Gastroesophageal sphincter (tissue), 4 donors: Measurements from ENCODE around the gene ELF2. TPM values are rescaled to one million over a fixed set of nuclear protein-coding genes. Genes with fewer than 3 reads are reported as not detected.
"Not testable (repeated sequence)": the region's sequence is repeated elsewhere in the genome, so short reads cannot be mapped to it uniquely, and the experiment has no call there.

Experiments used
- ATAC-seq: fragments of 150-250 bp; one replicate; pipeline ENCODE4 v1.9.1; 2016; ENCODE audit warnings: mild to moderate bottlenecking, moderate library complexity
- H3K27ac ChIP-seq, 4 donors: fragments of 200-600 bp; sonication (generic) in 3 of 4; 1 replicate in 3 of 4; 2 replicates in 1 of 4; pipeline ENCODE4 v1.5.1; 2016 to 2019
- H3K27me3 ChIP-seq: fragments of 200-600 bp; sonication (generic); one replicate; pipeline ENCODE4 v1.5.1; 2019
- H3K36me3 ChIP-seq, 2 donors: fragments of 200-600 bp; sonication (generic); one replicate each; pipeline ENCODE4 v1.5.1; 2019; ENCODE audit warnings: control low read depth in 1 of 2
- H3K4me1 ChIP-seq, 3 donors: fragments of 200-600 bp; sonication (generic); 1 replicate in 2 of 3; 2 replicates in 1 of 3; pipeline ENCODE4 v1.5.1; 2016 to 2019; ENCODE audit warnings: control low read depth in 2 of 3
- H3K4me3 ChIP-seq, 2 donors: fragments of 200-600 bp; sonication (generic); one replicate each; pipeline ENCODE4 v1.5.1; 2019; ENCODE audit warnings: mild to moderate bottlenecking in 1 of 2, moderate library complexity in 1 of 2
- H3K9me3 ChIP-seq, 3 donors: fragments of 200-600 bp; sonication (generic); one replicate each; pipeline ENCODE4 v1.5.1; 2017 to 2019; ENCODE audit warnings: control low read depth in 2 of 3
- CTCF ChIP-seq, 4 experiments: fragments of 200-600 bp in 2 of 4; fragments of 450-650 bp in 2 of 4; sonication (generic) in 1 of 4; IDR thresholded peaks; one replicate each; pipeline ENCODE4 v1.5.1; 2017 to 2019; ENCODE audit warnings: antibody characterized with exemption in 4 of 4, mild to moderate bottlenecking in 2 of 4, moderate library complexity in 2 of 4
- EP300 ChIP-seq: sonication (generic); formaldehyde crosslinking; IDR thresholded peaks from one replicate; pipeline ENCODE4 v1.6.1; 2017; ENCODE audit warnings: antibody characterized with exemption, mild to moderate bottlenecking
- POLR2A ChIP-seq, 2 donors: fragments of 450-650 bp; IDR thresholded peaks; one replicate each; pipeline ENCODE4 v1.6.1; 2017; ENCODE audit warnings: antibody characterized with exemption in 2 of 2, mild to moderate bottlenecking in 2 of 2, moderate library complexity in 1 of 2
- POLR2AphosphoS5 ChIP-seq: sonication (generic); formaldehyde crosslinking; IDR thresholded peaks from one replicate; pipeline ENCODE4 v1.6.1; 2017; ENCODE audit warnings: antibody characterized with exemption
- WGBS, 2 donors: methylation state at CpG; one replicate each; pipeline ENCODE4 v1.1.5; 2018; ENCODE audit warnings: low coverage in 1 of 2; 5-methylcytosine and 5-hydroxymethylcytosine counted together
- total RNA-seq, 4 donors: library from RNA; depleted of rRNA; stranded (reverse); fragments of >200 nt; gene quantifications; one replicate each; pipeline ENCODE4 v1.1.0, GENCODE V29; 2016

The ELF2 gene
- total RNA-seq, 4 donors from 2014 or later = 51.2 to 73.0 (median 60.0) TPM

DNA sequence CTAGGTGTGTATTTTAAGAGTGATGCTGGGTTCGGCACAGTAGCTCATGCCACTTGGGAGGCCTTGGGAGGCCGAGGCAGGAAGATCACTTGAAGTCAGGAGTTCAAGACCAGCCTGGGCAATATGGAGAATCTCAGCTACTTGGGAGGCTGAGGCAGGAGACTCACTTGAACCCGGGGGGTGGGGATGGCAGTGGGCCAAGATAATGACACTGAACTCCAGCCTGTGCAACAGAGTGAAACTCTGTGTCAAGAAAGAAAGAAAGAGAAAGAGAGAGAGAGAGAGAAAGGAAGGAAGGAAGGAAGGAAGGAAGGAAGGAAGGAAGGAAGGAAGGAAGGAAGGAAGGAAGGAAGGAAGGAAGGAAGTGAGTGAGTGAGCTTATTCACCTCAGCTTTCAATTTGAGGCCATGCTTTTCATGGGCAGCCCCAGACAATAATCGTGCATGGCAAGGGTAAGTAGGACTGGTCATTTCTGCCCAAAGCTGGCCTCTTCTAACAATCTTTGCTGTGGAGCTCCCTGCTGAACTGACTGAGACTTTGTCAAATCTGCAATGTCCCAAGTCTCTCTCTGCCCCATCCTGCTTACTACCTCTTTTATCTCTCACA is 42.5 kb upstream of the ELF2 start:
- H3K4me1 ChIP-seq = peaks cover 0 to 3% (median 0%) of the 10 kb centered on the region in 3 donors
- no peaks in the 10 kb centered on the region for H3K36me3 ChIP-seq
- no peak overlapping the region for H3K27ac ChIP-seq
- TF ChIP-seq POLR2A (IDR thresholded peaks at IDR 0.05) = no peak
- no peak for TF ChIP-seq CTCF (IDR thresholded peaks at IDR 0.05)
- TF ChIP-seq EP300 = no peak
- TF ChIP-seq POLR2AphosphoS5 = no peak
- no peaks in the 10 kb centered on the region for H3K9me3 ChIP-seq
- 77 to 86% methylated on average over 2 to 4 of the region's 4 CpGs for WGBS, 2 donors
- no peak overlapping the region for H3K4me3 ChIP-seq
- ATAC-seq = no peak
- H3K27me3 ChIP-seq = no peaks in the 10 kb centered on the region

GRCh38 chr4:139214039-139214534 is 37.1 kb upstream of the ELF2 start:
- ATAC-seq = peak; percentile 57
- H3K27ac ChIP-seq = no peak overlapping the region
- H3K36me3 ChIP-seq = no peaks in the 10 kb centered on the region
- H3K9me3 ChIP-seq = no peaks in the 10 kb centered on the region
- H3K4me3 ChIP-seq = no peak overlapping the region
- no peaks in the 10 kb centered on the region for H3K27me3 ChIP-seq
- WGBS, 2 donors = 58 to 74% methylated on average over 3 to 7 of the region's 7 CpGs
- peaks cover 0 to 13% (median 0%) of the 10 kb centered on the region in 3 donors for H3K4me1 ChIP-seq
- TF ChIP-seq CTCF (IDR thresholded peaks at IDR 0.05) (no peak), EP300 (no peak), POLR2AphosphoS5 (no peak), POLR2A (IDR thresholded peaks at IDR 0.05) (no peak)

GRCh38 chr4:139213633-139214032 is 36.6 kb upstream of the ELF2 start:
- 91 to 95% methylated on average over 5 to 9 of the region's 10 CpGs for WGBS, 2 donors
- not testable (repeated sequence) for H3K4me3 ChIP-seq, H3K9me3 ChIP-seq, H3K27ac ChIP-seq, H3K27me3 ChIP-seq, ATAC-seq, H3K36me3 ChIP-seq
- H3K4me1 ChIP-seq = peaks cover 0 to 13% (median 0%) of the 10 kb centered on the region in 3 donors

DNA sequence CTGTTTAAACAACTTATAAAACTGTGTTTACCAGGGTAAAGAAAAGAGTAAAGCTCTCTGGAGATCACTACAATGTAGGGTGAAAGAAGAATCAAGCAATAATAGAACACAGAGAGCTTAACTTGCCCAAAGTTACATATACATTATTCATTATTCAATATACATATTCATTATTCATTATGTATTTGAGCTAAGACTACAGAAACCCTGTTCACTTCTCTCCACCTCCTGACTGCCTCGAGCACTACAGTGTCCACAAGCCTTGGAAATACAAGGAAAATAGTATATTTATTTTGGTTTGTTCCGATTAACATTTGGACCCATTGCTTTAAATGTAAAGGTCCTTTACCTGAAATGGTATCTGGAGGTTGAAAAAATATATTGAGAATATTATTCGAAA is 35.9 kb upstream of the ELF2 start:
- H3K27ac ChIP-seq = no peak overlapping the region
- no peaks in the 10 kb centered on the region for H3K36me3 ChIP-seq
- no peak for TF ChIP-seq EP300
- no peak for TF ChIP-seq CTCF (IDR thresholded peaks at IDR 0.05)
- no peak for TF ChIP-seq POLR2A (IDR thresholded peaks at IDR 0.05)
- no peak for TF ChIP-seq POLR2AphosphoS5
- H3K4me3 ChIP-seq = no peak overlapping the region
- WGBS, 2 donors = 89 to 92% methylated on average over 3 of the region's 3 CpGs
- ATAC-seq = no peak
- H3K4me1 ChIP-seq = peaks cover 0 to 15% (median 0%) of the 10 kb centered on the region in 3 donors
- no peaks in the 10 kb centered on the region for H3K27me3 ChIP-seq
- no peaks in the 10 kb centered on the region for H3K9me3 ChIP-seq

DNA sequence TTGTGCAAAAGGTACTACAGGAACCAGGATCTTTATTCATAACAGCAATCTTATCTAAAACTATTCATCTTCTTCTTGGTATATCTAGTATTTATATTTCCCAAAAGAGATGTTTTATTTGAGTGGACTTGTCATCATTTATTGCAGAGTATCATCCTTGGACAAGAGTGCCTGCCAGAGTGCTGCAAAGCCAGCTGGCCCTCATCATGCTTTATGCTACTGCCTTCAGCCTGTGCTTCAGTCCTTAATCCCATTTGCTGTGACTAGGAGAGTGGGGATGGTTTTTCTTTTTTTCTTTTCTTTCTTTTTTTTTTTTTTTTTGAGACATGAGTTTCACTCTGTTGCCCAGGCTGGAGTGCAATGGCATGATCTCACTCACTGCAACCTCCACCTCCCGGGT is 33.5 kb upstream of the ELF2 start:
- 50% methylated on average over 1 of the region's 1 CpG; no CpG with 5 or more reads in 1 of the 2 donors for WGBS, 2 donors
- no peak for ATAC-seq
- H3K36me3 ChIP-seq = no peaks in the 10 kb centered on the region

More for the DNA sequence above, 33.5 kb upstream of the ELF2 start:
- no peak overlapping the region for H3K27ac ChIP-seq
- H3K27me3 ChIP-seq = no peaks in the 10 kb centered on the region
- TF ChIP-seq EP300 (no peak), CTCF (IDR thresholded peaks at IDR 0.05) (no peak), POLR2AphosphoS5 (no peak), POLR2A (IDR thresholded peaks at IDR 0.05) (no peak)
- H3K4me1 ChIP-seq = peaks cover 0 to 22% (median 0%) of the 10 kb centered on the region in 3 donors
- no peaks in the 10 kb centered on the region for H3K9me3 ChIP-seq
- no peak overlapping the region for H3K4me3 ChIP-seq
